ENCODE data around the gene TRPM4. TPM values are rescaled to one million over a fixed set of nuclear protein-coding genes. Genes with fewer than 3 reads are reported as not detected.

TRPM4 gene
- polyA plus RNA-seq, 1 of the 3 experiments (the other 2 are of a cell fraction) = 20.6 TPM

DNA sequence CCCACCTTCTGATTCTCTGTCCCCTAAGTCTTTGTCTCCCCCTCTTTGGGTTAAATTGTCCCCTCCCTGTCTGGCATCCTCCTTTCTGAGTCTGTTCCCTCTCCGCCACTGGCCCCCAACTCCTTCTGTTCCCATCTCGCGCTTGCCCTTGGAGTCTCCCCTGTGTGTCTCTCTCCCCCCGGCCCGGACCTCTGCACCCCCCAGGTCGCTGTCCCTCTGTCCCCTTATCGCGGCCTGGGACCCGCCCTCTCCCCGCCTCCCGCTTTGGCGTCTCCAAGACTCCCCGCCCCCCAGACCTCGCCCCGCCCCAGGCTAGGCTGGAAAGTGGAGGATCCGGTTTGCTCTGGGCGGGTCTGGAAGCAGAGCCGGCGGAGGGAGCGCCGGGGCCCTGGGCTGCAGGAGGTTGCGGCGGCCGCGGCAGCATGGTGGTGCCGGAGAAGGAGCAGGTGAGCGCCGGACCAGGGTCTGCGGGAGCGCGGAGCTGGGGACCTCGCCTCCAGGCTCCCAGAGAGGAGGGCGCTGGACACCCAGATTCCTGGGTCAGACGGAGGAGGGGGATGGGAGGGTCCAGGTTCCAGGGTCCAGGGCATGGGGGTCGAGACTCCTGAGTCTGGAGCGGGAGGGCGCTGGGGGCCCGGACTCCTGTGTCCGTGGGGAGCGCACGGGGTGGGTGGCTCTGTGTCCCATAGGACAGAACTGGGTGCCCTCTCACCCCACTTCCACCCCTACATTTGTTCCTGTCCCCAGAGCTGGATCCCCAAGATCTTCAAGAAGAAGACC, at the start of gene TRPM4 (continued):
- TF ChIP-seq, protein P1, sequence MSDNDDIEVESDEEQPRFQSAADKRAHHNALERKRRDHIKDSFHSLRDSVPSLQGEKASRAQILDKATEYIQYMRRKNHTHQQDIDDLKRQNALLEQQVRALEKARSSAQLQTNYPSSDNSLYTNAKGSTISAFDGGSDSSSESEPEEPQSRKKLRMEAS (IDR thresholded peaks at IDR 0.05; ENCODE audit: low read depth) = no peak
- TF ChIP-seq EP300 (IDR thresholded peaks at IDR 0.05; ENCODE audit: borderline replicate concordance in 1 of 2, low read depth in 1 of 2, low read length in 1 of 2) = no peak
- TF ChIP-seq SMC3 (IDR thresholded peaks at IDR 0.05; ENCODE audit: low read depth, low read length) = no peak
- TF ChIP-seq, protein P2, sequence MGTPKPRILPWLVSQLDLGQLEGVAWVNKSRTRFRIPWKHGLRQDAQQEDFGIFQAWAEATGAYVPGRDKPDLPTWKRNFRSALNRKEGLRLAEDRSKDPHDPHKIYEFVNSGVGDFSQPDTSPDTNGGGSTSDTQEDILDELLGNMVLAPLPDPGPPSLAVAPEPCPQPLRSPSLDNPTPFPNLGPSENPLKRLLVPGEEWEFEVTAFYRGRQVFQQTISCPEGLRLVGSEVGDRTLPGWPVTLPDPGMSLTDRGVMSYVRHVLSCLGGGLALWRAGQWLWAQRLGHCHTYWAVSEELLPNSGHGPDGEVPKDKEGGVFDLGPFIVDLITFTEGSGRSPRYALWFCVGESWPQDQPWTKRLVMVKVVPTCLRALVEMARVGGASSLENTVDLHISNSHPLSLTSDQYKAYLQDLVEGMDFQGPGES (IDR thresholded peaks at IDR 0.05; ENCODE audit: low read depth, low read length) = no peak
- TF ChIP-seq, protein P3, sequence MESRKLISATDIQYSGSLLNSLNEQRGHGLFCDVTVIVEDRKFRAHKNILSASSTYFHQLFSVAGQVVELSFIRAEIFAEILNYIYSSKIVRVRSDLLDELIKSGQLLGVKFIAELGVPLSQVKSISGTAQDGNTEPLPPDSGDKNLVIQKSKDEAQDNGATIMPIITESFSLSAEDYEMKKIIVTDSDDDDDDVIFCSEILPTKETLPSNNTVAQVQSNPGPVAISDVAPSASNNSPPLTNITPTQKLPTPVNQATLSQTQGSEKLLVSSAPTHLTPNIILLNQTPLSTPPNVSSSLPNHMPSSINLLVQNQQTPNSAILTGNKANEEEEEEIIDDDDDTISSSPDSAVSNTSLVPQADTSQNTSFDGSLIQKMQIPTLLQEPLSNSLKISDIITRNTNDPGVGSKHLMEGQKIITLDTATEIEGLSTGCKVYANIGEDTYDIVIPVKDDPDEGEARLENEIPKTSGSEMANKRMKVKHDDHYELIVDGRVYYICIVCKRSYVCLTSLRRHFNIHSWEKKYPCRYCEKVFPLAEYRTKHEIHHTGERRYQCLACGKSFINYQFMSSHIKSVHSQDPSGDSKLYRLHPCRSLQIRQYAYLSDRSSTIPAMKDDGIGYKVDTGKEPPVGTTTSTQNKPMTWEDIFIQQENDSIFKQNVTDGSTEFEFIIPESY (IDR thresholded peaks at IDR 0.05; ENCODE audit: borderline replicate concordance, low read depth) = no peak
- TF ChIP-seq CHD2 (IDR thresholded peaks at IDR 0.05; ENCODE audit: low read length, partially characterized antibody) = no peak
- TF ChIP-seq RAD21 (IDR thresholded peaks at IDR 0.05; ENCODE audit: low read length) = no peak

DNA sequence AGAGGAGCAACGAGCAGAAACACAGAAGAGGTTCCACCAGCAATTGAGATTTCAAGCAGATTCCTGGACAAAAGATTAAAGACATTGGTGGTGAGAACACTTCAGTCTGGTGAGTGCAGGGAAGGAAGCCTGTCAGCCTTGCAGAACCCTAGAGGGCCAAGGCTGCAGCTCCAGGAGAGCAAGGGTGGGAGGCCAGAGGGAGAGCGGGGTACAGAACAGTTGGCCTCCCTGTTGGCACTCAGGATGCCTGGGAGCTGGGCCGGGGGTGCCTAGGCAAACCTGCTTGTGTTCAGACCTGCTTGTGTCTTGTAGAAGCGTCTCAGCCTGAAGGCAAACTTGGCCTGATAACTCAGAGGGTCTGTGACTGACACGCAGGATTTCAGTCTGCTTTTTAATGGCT, 48.5 kb upstream of the TRPM4 start:
- H4K20me1 ChIP-seq (ENCODE audit: insufficient read depth) = peaks cover 44% of the 10 kb centered on the region
- H3K36me3 ChIP-seq (replicated peaks in 1 of 2; ENCODE audit: control insufficient read depth in 1 of 2, insufficient read depth in 2 of 2, low read length in 1 of 2) = peaks cover 31 to 54% of the 10 kb centered on the region in 2 experiments
- WGBS (ENCODE audit: low lambda C conversion rate) = 96% methylated on average over 5 of the region's 5 CpGs
- no peak overlapping the region for H2AFZ ChIP-seq (ENCODE audit: low read depth)
- peaks cover 13% of the 10 kb centered on the region in 2 experiments; a peak in 2 of 4 replicates for H3K4me1 ChIP-seq (ENCODE audit: control insufficient read depth in 1 of 2, insufficient read depth in 2 of 2, low read depth in 1 of 2, low read length in 1 of 2)
- TF ChIP-seq CHD2 (IDR thresholded peaks at IDR 0.05; ENCODE audit: low read length, partially characterized antibody) = no peak
- no peak for TF ChIP-seq MXI1 (IDR thresholded peaks at IDR 0.05; ENCODE audit: low read depth, low read length)
- no peak for TF ChIP-seq TAF1 (IDR thresholded peaks at IDR 0.05; ENCODE audit: borderline replicate concordance, low read depth, low read length)
- no peak for TF ChIP-seq NRF1 (IDR thresholded peaks at IDR 0.05; ENCODE audit: low read depth, low read length)
- no peak for TF ChIP-seq TEAD4 (IDR thresholded peaks at IDR 0.05; ENCODE audit: borderline replicate concordance, insufficient read depth)
- no peak for TF ChIP-seq EP300 (IDR thresholded peaks at IDR 0.05; ENCODE audit: borderline replicate concordance in 1 of 2, low read depth in 1 of 2, low read length in 1 of 2)
- TF ChIP-seq FOSL2 (IDR thresholded peaks at IDR 0.05; ENCODE audit: borderline replicate concordance, low read depth) = no peak
- H3K27ac ChIP-seq (ENCODE audit: low read depth in 2 of 2, low read length in 1 of 2) = no peak overlapping the region; a peak in 1 of 4 replicates
- no peak overlapping the region for H3K9ac ChIP-seq
- DNase-seq = no peak
- ChIA-PET POLR2A (interaction anchor here (0.8 kb wide), 1 partner anchor 14 kb away, joined by 3 read pairs; no protein-coding TSS in a partner anchor), CTCF (interaction anchor here (1.8 to 2.9 kb wide), 3 partner anchors 9 to 90 kb away, joined by 6 to 21 read pairs (median 7); no protein-coding TSS in a partner anchor)
- no peaks in the 10 kb centered on the region for H3K27me3 ChIP-seq (ENCODE audit: insufficient read depth)
- peaks cover 20% of the 10 kb centered on the region for H3K79me2 ChIP-seq (ENCODE audit: insufficient read depth)
- H3K4me3 ChIP-seq (ENCODE audit: low read depth in 2 of 2, low read length in 1 of 2) = no peak overlapping the region
- peaks cover 75% of the 10 kb centered on the region for H3F3A ChIP-seq (replicated peaks; ENCODE audit: insufficient read depth)
- no peak overlapping the region for H3K4me2 ChIP-seq
- H3K9me2 ChIP-seq = no peaks in the 10 kb centered on the region
- no peaks in the 10 kb centered on the region for H3K9me3 ChIP-seq

Data from SK-N-SH (cell line).